LNCaP clone FGC (cell line): ENCODE data around the gene GOLGA5.
A peak's percentile ranks its signal among the peaks of the same experiment; 100 is the strongest.

Experiments
- DNase-seq: peaks from one replicate; pipeline ENCODE4 v3.0.0-alpha.2; 2011; ENCODE audit warnings: low read depth
- H3K4me3 ChIP-seq: 2 replicates; pipeline ENCODE4 v1.5.1; 2011; ENCODE audit warnings: mild to moderate bottlenecking, low read depth, low read length, control low read depth
- CTCF ChIP-seq: IDR thresholded peaks from 2 replicates; pipeline ENCODE4 v1.5.1; 2012; ENCODE audit warnings: mild to moderate bottlenecking; ENCODE audit not compliant: control insufficient read depth, insufficient read depth; ENCODE audit errors: extremely low read depth

Gene GOLGA5

GRCh38 chr14:92785667-92786426, 8.3 kb upstream of the GOLGA5 start:
- no peak overlapping the region for H3K4me3 ChIP-seq
- no peak for TF ChIP-seq CTCF
- DNase-seq, result no peak

- H3K4me3 ChIP-seq, result no peak overlapping the region
- DNase-seq, result no peak
- no peak for TF ChIP-seq CTCF
Measured at GRCh38 chr14:92786427-92786756, 7.7 kb upstream of the GOLGA5 start.

- H3K4me3 ChIP-seq, result no peak overlapping the region
- DNase-seq, result no peak
- no peak for TF ChIP-seq CTCF
Measured at GRCh38 chr14:92787554-92787953, 6.6 kb upstream of the GOLGA5 start.

GRCh38 chr14:92789457-92790089, 4.5 kb upstream of the GOLGA5 start:
- TF ChIP-seq CTCF, result no peak
- DNase-seq, result no peak
- no peak overlapping the region for H3K4me3 ChIP-seq

GRCh38 chr14:92792885-92793284, 1.2 kb upstream of the GOLGA5 start:
- peak overlapping the region; percentile 54 for H3K4me3 ChIP-seq
- no peak for TF ChIP-seq CTCF
- no peak for DNase-seq

- DNase-seq, result no peak
- H3K4me3 ChIP-seq, result peak overlapping the region; percentile 100
- no peak for TF ChIP-seq CTCF
Measured at GRCh38 chr14:92794547-92794941, 439 bp downstream of the GOLGA5 start.

- peak overlapping the region; percentile 100 for H3K4me3 ChIP-seq
- no peak for DNase-seq
- no peak for TF ChIP-seq CTCF
Measured at GRCh38 chr14:92794961-92795360, 856 bp downstream of the GOLGA5 start.
